Upper lobe of left lung (tissue), 6 donors: Measurements from ENCODE around the gene CD164. TPM values are rescaled to one million over a fixed set of nuclear protein-coding genes. Genes with fewer than 3 reads are reported as not detected.

Experiments
- ATAC-seq, 2 donors: fragments of 200-7000 bp; cut with Tn5 transposase; one replicate each; pipeline ENCODE4 v1.9.1; 2022; ENCODE audit warnings: mild to moderate bottlenecking in 2 of 2, moderate library complexity in 2 of 2; ENCODE audit not compliant: low FRiP score in 2 of 2
- DNase-seq, 2 donors: peaks; one replicate each; pipeline ENCODE4 v3.0.0-alpha.2; 2019 to 2020
- H3K27ac ChIP-seq, 4 donors: fragments of 200-600 bp; sonication (generic); one replicate each; pipeline ENCODE4 v1.5.1; 2016 to 2019
- H3K27me3 ChIP-seq, 4 donors: fragments of 200-600 bp; sonication (generic); one replicate each; pipeline ENCODE4 v1.5.1; 2017 to 2019
- H3K36me3 ChIP-seq, 4 donors: fragments of 200-600 bp; sonication (generic); one replicate each; pipeline ENCODE4 v1.5.1; 2016 to 2019
- H3K4me1 ChIP-seq, 4 donors: fragments of 200-600 bp; sonication (generic); one replicate each; pipeline ENCODE4 v1.5.1; 2018 to 2019
- H3K4me3 ChIP-seq, 4 donors: fragments of 200-600 bp; sonication (generic); one replicate each; pipeline ENCODE4 v1.5.1; 2017 to 2019; ENCODE audit warnings: mild to moderate bottlenecking in 2 of 4, moderate library complexity in 1 of 4
- H3K9me3 ChIP-seq, 4 donors: fragments of 200-600 bp; sonication (generic); one replicate each; pipeline ENCODE4 v1.5.1; 2018 to 2019
- EP300 ChIP-seq, 4 donors: sonication (generic); formaldehyde crosslinking; IDR thresholded peaks; one replicate each; pipeline ENCODE4 v1.5.1; 2017; ENCODE audit warnings: antibody characterized with exemption in 4 of 4, control low read depth in 2 of 4
- POLR2A ChIP-seq, 4 donors: fragments of 450-650 bp; IDR thresholded peaks; one replicate each; pipeline ENCODE4 v1.5.1; 2016 to 2017; ENCODE audit warnings: antibody characterized with exemption in 4 of 4, mild to moderate bottlenecking in 2 of 4
- POLR2AphosphoS5 ChIP-seq, 2 donors: sonication (generic); formaldehyde crosslinking; IDR thresholded peaks; one replicate each; pipeline ENCODE4 v1.5.1; 2017; ENCODE audit warnings: antibody characterized with exemption in 2 of 2
- WGBS, 2 donors: methylation state at CpG; one replicate each; pipeline ENCODE4 v1.1.5; 2017 to 2018; 5-methylcytosine and 5-hydroxymethylcytosine counted together
- total RNA-seq, 6 donors: library from RNA; depleted of rRNA in 4 of 6; stranded (reverse); fragments of >200 nt in 4 of 6; gene quantifications; one replicate each; pipeline versions ENCODE4 v1.1.0 to v1.2.1, GENCODE V29; 2016 to 2021
- TF ChIP-seq, protein P1 (sequence below), 6 experiments: fragments of 450-650 bp in 4 of 6; fragments of 200-600 bp in 2 of 6; sonication (generic) in 2 of 6; IDR thresholded peaks; one replicate each; pipeline ENCODE4 v1.5.1; 2016 to 2019; ENCODE audit warnings: antibody characterized with exemption in 6 of 6
- donor health status: DM: no; HTN: no; CAD: no; lungs with moderate emphysema.
- donor health status: DM: no; HTN: yes; CAD: no; lungs with severe emphysema.

Gene CD164
- 100 to 1,000 TPM in 4 of 6 donors, 10 to 100 TPM in 2; 70.8 to 281 (median 218) TPM for total RNA-seq

GRCh38 chr6:109381747-109382575 is at the start of gene CD164:
Gene CD164, minus strand, starts transcription at chr6:109382467. Its CDS starts 89 bp downstream, at chr6:109382378.
- H3K27me3 ChIP-seq, result no peaks in the 10 kb centered on the region

DNA sequence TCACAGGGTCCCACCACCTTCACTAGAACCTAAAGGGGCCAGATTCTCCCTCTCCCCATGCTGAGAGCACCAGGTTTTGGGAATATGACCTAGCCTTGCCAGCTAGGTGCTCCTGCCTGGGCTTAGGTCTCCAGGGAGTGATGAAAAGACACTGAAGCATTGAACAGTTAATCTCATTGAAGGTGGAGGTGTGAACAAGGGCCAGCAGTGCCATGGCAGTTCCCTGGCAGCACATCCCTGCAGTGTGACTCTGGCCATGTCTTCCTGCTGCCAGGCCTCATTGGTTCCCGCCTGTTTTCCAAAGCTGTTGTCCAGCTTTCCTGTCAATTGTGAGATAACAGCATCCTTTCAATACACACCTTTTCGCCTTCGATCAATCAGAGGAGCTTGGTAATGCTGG is 47.2 kb upstream of the CD164 start:
- Histone ChIP-seq H3K27me3 (no peaks in the 10 kb centered on the region), H3K36me3 (no peaks in the 10 kb centered on the region), H3K4me3 (no peak overlapping the region), H3K4me1 (peaks cover 0 to 4% (median under 1%) of the 10 kb centered on the region in 4 donors), H3K27ac (no peak overlapping the region), H3K9me3 (no peaks in the 10 kb centered on the region)
- 99 to 100% methylated on average over 3 of the region's 3 CpGs for WGBS, 2 donors
- TF ChIP-seq EP300 (IDR thresholded peaks at IDR 0.05) (no peak), POLR2A (IDR thresholded peaks at IDR 0.05) (no peak), POLR2AphosphoS5 (IDR thresholded peaks at IDR 0.05) (no peak)
- TF ChIP-seq, protein P1, sequence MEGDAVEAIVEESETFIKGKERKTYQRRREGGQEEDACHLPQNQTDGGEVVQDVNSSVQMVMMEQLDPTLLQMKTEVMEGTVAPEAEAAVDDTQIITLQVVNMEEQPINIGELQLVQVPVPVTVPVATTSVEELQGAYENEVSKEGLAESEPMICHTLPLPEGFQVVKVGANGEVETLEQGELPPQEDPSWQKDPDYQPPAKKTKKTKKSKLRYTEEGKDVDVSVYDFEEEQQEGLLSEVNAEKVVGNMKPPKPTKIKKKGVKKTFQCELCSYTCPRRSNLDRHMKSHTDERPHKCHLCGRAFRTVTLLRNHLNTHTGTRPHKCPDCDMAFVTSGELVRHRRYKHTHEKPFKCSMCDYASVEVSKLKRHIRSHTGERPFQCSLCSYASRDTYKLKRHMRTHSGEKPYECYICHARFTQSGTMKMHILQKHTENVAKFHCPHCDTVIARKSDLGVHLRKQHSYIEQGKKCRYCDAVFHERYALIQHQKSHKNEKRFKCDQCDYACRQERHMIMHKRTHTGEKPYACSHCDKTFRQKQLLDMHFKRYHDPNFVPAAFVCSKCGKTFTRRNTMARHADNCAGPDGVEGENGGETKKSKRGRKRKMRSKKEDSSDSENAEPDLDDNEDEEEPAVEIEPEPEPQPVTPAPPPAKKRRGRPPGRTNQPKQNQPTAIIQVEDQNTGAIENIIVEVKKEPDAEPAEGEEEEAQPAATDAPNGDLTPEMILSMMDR (IDR thresholded peaks at IDR 0.05), result no peak
- no peak for ATAC-seq
- no peak for DNase-seq

More at GRCh38 chr6:109381747-109382575, at the start of gene CD164:
- WGBS, 2 donors, result 0% methylated on average over 22 to 51 of the region's 93 CpGs
- TF ChIP-seq POLR2AphosphoS5 (IDR thresholded peaks at IDR 0.05), result peak; percentile 97 to 98
- peak in 1 of 4 donors; percentile 70 for TF ChIP-seq EP300 (IDR thresholded peaks at IDR 0.05)
- TF ChIP-seq, protein P1 (IDR thresholded peaks at IDR 0.05), result peak in 1 of 6 experiments; percentile 12
- peak in 3 of 4 donors; percentile 86 to 99 (median 98) for TF ChIP-seq POLR2A (IDR thresholded peaks at IDR 0.05)
- peak; percentile 92 to 97 for DNase-seq
- H3K36me3 ChIP-seq, result peaks cover 0 to 16% (median 6%) of the 10 kb centered on the region in 4 donors
- ATAC-seq, result peak; percentile 95 to 96
- no peaks in the 10 kb centered on the region for H3K9me3 ChIP-seq
- H3K4me3 ChIP-seq, result peak within 1 kb of the TSS; percentile 80 to 96 (median 88)
- H3K27ac ChIP-seq, result peak within 1 kb of the TSS; percentile 99 to 100 (median 100)
- peaks cover 30 to 54% (median 44%) of the 10 kb centered on the region in 4 donors for H3K4me1 ChIP-seq

DNA sequence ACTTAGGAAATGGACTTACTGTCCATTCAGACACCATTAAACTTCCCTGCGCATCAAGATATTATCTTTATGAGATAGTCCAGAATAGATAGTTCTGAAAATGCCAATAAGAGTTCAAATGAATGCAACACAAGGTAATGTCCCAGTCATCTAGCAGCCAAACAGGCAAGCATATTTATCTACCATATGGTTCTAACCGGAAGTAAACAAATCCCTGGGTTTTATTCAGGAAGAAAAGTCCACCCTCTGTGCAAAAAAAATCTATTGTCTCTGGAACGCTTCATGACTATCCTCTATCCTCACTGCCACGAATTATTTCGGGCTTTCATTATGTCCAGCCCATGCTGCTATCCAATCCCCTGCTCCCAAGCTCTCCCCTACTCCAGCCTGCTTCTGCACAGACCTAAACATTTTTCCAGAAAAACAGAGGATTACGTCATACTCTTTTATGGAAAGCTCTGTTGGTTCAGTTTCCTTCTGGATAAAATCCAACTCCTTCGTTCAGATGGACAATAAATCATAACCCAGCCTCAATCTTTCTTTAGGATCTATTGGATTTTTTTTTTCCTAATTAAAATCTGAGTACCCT is 46.7 kb upstream of the CD164 start:
- Histone ChIP-seq H3K9me3 (no peaks in the 10 kb centered on the region), H3K27ac (no peak overlapping the region), H3K4me3 (no peak overlapping the region), H3K36me3 (no peaks in the 10 kb centered on the region), H3K4me1 (peaks cover 0 to 4% (median 0%) of the 10 kb centered on the region in 4 donors), H3K27me3 (no peaks in the 10 kb centered on the region)
- DNase-seq, result no peak
- no peak for TF ChIP-seq POLR2AphosphoS5 (IDR thresholded peaks at IDR 0.05)
- TF ChIP-seq, protein P1 (IDR thresholded peaks at IDR 0.05), result no peak
- no peak for TF ChIP-seq EP300 (IDR thresholded peaks at IDR 0.05)
- TF ChIP-seq POLR2A (IDR thresholded peaks at IDR 0.05), result no peak
- 47 to 48% methylated on average over 7 of the region's 7 CpGs for WGBS, 2 donors
- no peak for ATAC-seq

GRCh38 chr6:109424946-109425345 is 42.7 kb upstream of the CD164 start:
- H3K4me1 ChIP-seq, result peaks cover 0 to 4% (median 0%) of the 10 kb centered on the region in 4 donors
- no peak overlapping the region for H3K4me3 ChIP-seq
- WGBS, 2 donors, result 94 to 97% methylated on average over 2 of the region's 2 CpGs
- DNase-seq (no peak), ATAC-seq (no peak)
- no peaks in the 10 kb centered on the region for H3K27me3 ChIP-seq
- H3K27ac ChIP-seq, result no peak overlapping the region
- H3K36me3 ChIP-seq, result no peaks in the 10 kb centered on the region
- TF ChIP-seq POLR2A (IDR thresholded peaks at IDR 0.05) (no peak), POLR2AphosphoS5 (IDR thresholded peaks at IDR 0.05) (no peak), EP300 (IDR thresholded peaks at IDR 0.05) (no peak)
- TF ChIP-seq, protein P1 (IDR thresholded peaks at IDR 0.05), result no peak
- no peaks in the 10 kb centered on the region for H3K9me3 ChIP-seq
